SU-DHL-6 (cell line): ENCODE data around the gene WSCD1.

Source experiments
- CTCF ChIP-seq: fragments of 200-600 bp; sonication (generic); IDR thresholded peaks from one replicate; pipeline ENCODE4 v1.5.1; 2017; ENCODE audit warnings: antibody characterized with exemption, mild to moderate bottlenecking, low read length, moderate library complexity; ENCODE audit not compliant: insufficient read depth, poor library complexity, severe bottlenecking
- EZH2phosphoT487 ChIP-seq: fragments of 200-600 bp; sonication (generic), shearing (Covaris generic); conservative IDR thresholded peaks from 2 replicates; pipeline ENCODE4 v1.6.1; 2018; ENCODE audit warnings: mild to moderate bottlenecking, antibody characterized with exemption, low read length, moderate library complexity, mixed read lengths

- TF ChIP-seq CTCF (no peak), EZH2phosphoT487 (no peak)
These were observed 28.6 kb downstream of the WSCD1 start for GRCh38 chr17:6098823-6099180.
